DOHH2 (cell line): Measurements from ENCODE around the gene TCFL5.

Source experiments
- EZH2phosphoT487 ChIP-seq: fragments of 200-600 bp; sonication (generic); IDR thresholded peaks from 2 replicates; pipeline ENCODE4 v1.6.1; 2017; ENCODE audit warnings: borderline replicate concordance, mild to moderate bottlenecking, antibody characterized with exemption, low read length, moderate library complexity, mixed read lengths
- TF ChIP-seq, protein P1 (sequence below): fragments of 200-600 bp; sonication (generic); IDR thresholded peaks from one replicate; pipeline ENCODE4 v1.5.1; 2014; ENCODE audit warnings: antibody characterized with exemption, mild to moderate bottlenecking, low read depth, low read length; ENCODE audit not compliant: poor library complexity, severe bottlenecking

DNA sequence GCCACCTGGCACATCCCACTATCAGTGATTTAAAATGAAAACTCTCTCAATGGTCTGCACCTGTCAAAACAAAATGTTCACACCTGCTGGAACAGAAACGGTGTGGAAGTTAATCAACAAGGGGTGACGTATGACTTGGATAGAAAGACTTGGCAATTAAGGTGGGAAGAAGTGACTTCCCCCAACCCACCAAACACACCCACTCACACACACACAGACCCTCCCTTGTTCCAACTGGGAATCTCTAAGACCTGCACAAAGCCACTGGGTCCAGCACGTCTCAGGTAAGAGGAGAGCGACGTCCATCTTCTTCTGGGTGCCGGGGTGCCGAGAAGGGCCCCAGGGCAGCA lies 25.1 kb upstream of the TCFL5 start:
- TF ChIP-seq, protein P1, sequence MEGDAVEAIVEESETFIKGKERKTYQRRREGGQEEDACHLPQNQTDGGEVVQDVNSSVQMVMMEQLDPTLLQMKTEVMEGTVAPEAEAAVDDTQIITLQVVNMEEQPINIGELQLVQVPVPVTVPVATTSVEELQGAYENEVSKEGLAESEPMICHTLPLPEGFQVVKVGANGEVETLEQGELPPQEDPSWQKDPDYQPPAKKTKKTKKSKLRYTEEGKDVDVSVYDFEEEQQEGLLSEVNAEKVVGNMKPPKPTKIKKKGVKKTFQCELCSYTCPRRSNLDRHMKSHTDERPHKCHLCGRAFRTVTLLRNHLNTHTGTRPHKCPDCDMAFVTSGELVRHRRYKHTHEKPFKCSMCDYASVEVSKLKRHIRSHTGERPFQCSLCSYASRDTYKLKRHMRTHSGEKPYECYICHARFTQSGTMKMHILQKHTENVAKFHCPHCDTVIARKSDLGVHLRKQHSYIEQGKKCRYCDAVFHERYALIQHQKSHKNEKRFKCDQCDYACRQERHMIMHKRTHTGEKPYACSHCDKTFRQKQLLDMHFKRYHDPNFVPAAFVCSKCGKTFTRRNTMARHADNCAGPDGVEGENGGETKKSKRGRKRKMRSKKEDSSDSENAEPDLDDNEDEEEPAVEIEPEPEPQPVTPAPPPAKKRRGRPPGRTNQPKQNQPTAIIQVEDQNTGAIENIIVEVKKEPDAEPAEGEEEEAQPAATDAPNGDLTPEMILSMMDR, result no peak
- TF ChIP-seq EZH2phosphoT487, result no peak
